Loucy (cell line): ENCODE results near the gene C10orf62.

Source experiments
- EZH2phosphoT487 ChIP-seq: fragments of 200-600 bp; IDR thresholded peaks from 2 replicates; pipeline ENCODE4 v1.6.1; 2018; ENCODE audit warnings: antibody characterized with exemption, mild to moderate bottlenecking, moderate library complexity, borderline replicate concordance
- TF ChIP-seq, protein P1 (sequence below): fragments of 200-600 bp; sonication (generic); conservative IDR thresholded peaks from 2 replicates; pipeline ENCODE4 v1.5.1; 2014; ENCODE audit warnings: mild to moderate bottlenecking, antibody characterized with exemption, low read length

GRCh38 chr10:97593421-97593820, 3.9 kb downstream of the C10orf62 start:
- TF ChIP-seq, protein P1, sequence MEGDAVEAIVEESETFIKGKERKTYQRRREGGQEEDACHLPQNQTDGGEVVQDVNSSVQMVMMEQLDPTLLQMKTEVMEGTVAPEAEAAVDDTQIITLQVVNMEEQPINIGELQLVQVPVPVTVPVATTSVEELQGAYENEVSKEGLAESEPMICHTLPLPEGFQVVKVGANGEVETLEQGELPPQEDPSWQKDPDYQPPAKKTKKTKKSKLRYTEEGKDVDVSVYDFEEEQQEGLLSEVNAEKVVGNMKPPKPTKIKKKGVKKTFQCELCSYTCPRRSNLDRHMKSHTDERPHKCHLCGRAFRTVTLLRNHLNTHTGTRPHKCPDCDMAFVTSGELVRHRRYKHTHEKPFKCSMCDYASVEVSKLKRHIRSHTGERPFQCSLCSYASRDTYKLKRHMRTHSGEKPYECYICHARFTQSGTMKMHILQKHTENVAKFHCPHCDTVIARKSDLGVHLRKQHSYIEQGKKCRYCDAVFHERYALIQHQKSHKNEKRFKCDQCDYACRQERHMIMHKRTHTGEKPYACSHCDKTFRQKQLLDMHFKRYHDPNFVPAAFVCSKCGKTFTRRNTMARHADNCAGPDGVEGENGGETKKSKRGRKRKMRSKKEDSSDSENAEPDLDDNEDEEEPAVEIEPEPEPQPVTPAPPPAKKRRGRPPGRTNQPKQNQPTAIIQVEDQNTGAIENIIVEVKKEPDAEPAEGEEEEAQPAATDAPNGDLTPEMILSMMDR: no peak
- TF ChIP-seq EZH2phosphoT487: no peak
